Renal cortex interstitium (tissue), 3 donors: ENCODE data around the gene STING1. TPM values are rescaled to one million over a fixed set of nuclear protein-coding genes. Genes with fewer than 3 reads are reported as not detected.

Experiments used
- polyA plus RNA-seq, 3 donors: library from polyadenylated mRNA; unstranded; fragments of 120-200 nt; gene quantifications; one replicate each; pipeline ENCODE4 v1.2.1, GENCODE V29; 2013; ENCODE audit not compliant: insufficient read length in 3 of 3

The STING1 gene
- polyA plus RNA-seq, 3 donors = 24.7 to 37.7 (median 36.8) TPM

Other genes starting within 250 kb of the STING1 start
- 100 to 1,000 TPM; 621 to 736 (median 661) TPM for gene MATR3, start 189.0 kb downstream of the STING1 start, polyA plus RNA-seq
- 100 to 1,000 TPM; 164 to 199 (median 175) TPM for gene PAIP2, start 140.9 kb downstream of the STING1 start, polyA plus RNA-seq
- 10 to 100 TPM; 11.8 to 21.7 (median 14.2) TPM for gene SLC23A1, start 99.5 kb downstream of the STING1 start, polyA plus RNA-seq
- gene MZB1, start 92.8 kb downstream of the STING1 start, polyA plus RNA-seq = 1 to 10 TPM in 1 of 3 donors, under 1 TPM in 2; 0.67 to 1.1 (median 0.83) TPM
- 1 to 10 TPM; 2.4 to 4.3 (median 3.4) TPM for gene PROB1, start 87.7 kb downstream of the STING1 start, polyA plus RNA-seq
- 10 to 100 TPM; 10.9 to 14.9 (median 11.5) TPM for gene SPATA24, start 78.7 kb downstream of the STING1 start, polyA plus RNA-seq
- gene DNAJC18, start 43.2 kb downstream of the STING1 start, polyA plus RNA-seq = 10 to 100 TPM; 23.8 to 24.9 (median 24.2) TPM
- gene ECSCR, start 20.0 kb downstream of the STING1 start, polyA plus RNA-seq = 10 to 100 TPM; 21.0 to 25.8 (median 24.4) TPM
- gene SMIM33, start 11.8 kb downstream of the STING1 start, polyA plus RNA-seq = under 1 TPM in 1 of 3 donors, not detected in 2; 0.06 TPM
- gene UBE2D2, start 78.6 kb upstream of the STING1 start, polyA plus RNA-seq = 100 to 1,000 TPM; 137 to 186 (median 165) TPM
- gene CXXC5, start 165.6 kb upstream of the STING1 start, polyA plus RNA-seq = 100 to 1,000 TPM; 201 to 226 (median 217) TPM